Measurements from ENCODE around the gene SPATA31C1.
"Not testable (repeated sequence)": the region's sequence is repeated elsewhere in the genome, so short reads cannot be mapped to it uniquely, and the experiment has no call there.

SPATA31C1 gene

DNA sequence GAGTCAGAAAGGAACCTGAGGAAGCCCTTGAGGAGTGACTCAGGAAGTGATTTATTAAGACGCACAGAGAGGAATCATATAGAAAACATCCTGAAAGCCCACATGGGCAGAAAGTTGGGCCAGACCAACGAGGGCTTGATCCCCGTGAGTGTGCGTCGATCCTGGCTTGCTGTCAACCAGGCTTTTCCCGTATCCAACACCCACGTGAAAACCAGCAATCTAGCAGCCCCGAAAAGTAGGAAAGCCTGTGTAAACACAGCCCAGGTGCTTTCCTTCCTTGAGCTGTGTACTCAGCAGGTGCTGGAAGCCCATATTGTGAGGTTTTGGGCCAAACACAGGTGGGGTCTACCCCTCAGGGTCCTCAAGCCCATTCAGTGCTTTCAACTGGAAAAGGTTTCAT is 3.8 kb downstream of the SPATA31C1 start:
- in situ Hi-C loops (cut with HindIII; ENCODE audit: low pct_ligation_motif_present, low pct_unique_long_range_greater_than_20kb, low sequenced_read_pairs) = not testable (repeated sequence)

GRCh38 chr9:87923012-87923411 is 5.2 kb downstream of the SPATA31C1 start:
- in situ Hi-C loops (cut with HindIII; ENCODE audit: low pct_ligation_motif_present, low pct_unique_long_range_greater_than_20kb, low sequenced_read_pairs); DNase-seq: not testable (repeated sequence)

More for the DNA sequence above, 3.8 kb downstream of the SPATA31C1 start:
- DNase-seq = not testable (repeated sequence)

GRCh38 chr9:87924851-87925250 is 7.1 kb downstream of the SPATA31C1 start:
- DNase-seq; in situ Hi-C loops (cut with HindIII; ENCODE audit: low pct_ligation_motif_present, low pct_unique_long_range_greater_than_20kb, low sequenced_read_pairs): not testable (repeated sequence)

GRCh38 chr9:87929152-87929551 is 11.4 kb downstream of the SPATA31C1 start:
- in situ Hi-C loops (cut with HindIII; ENCODE audit: low pct_ligation_motif_present, low pct_unique_long_range_greater_than_20kb, low sequenced_read_pairs) = not testable (repeated sequence)

DNA sequence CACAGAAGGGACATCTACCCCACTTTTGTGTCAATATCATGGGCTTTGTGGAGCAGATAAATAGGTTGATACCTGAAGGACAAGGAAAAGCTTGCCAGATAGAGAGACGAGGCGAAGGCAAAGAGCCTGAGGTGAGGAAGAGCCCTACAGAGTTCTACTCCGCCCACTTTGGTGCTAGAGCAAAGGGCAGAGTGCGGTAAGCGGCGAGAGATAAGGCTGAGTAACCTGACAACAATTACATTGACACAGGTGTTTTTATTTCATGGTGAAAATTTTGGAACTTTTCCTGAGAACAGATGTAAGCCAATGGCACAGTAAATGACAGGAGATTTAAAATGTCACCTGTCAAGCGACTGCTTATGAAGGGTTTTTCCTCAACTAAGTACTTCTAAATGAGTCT is 16.7 kb downstream of the SPATA31C1 start:
- DNase-seq; in situ Hi-C loops (cut with HindIII; ENCODE audit: low pct_ligation_motif_present, low pct_unique_long_range_greater_than_20kb, low sequenced_read_pairs): not testable (repeated sequence)

More at GRCh38 chr9:87929152-87929551, 11.4 kb downstream of the SPATA31C1 start:
- not testable (repeated sequence) for DNase-seq

DNA sequence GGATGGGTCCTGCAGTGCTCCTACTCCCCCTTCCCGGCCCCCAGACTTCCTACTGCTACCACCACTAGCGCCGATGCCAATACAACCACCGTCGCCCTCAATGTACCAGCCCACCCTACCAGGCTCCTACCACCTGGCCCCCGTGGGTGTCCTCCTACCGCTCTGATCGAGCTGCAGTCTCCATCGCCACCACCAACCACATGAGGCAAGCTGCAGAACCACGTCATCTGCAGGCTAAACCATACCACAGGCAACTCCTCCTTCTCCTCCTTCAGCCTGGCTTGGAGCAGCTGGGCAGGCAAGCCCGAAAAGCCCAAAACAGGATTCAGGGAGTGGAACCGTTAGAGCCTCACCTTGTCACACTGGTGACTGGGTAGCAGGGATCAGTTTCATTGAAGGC is 19.6 kb downstream of the SPATA31C1 start:
- in situ Hi-C loops (cut with HindIII; ENCODE audit: low pct_ligation_motif_present, low pct_unique_long_range_greater_than_20kb, low sequenced_read_pairs); DNase-seq: not testable (repeated sequence)

GRCh38 chr9:87937918-87938317 is 20.2 kb downstream of the SPATA31C1 start:
- DNase-seq; in situ Hi-C loops (cut with HindIII; ENCODE audit: low pct_ligation_motif_present, low pct_unique_long_range_greater_than_20kb, low sequenced_read_pairs): not testable (repeated sequence)

- in situ Hi-C loops (cut with HindIII; ENCODE audit: low pct_ligation_motif_present, low pct_unique_long_range_greater_than_20kb, low sequenced_read_pairs); DNase-seq: not testable (repeated sequence)
Observed at GRCh38 chr9:87938336-87938735, 20.6 kb downstream of the SPATA31C1 start.

DNA sequence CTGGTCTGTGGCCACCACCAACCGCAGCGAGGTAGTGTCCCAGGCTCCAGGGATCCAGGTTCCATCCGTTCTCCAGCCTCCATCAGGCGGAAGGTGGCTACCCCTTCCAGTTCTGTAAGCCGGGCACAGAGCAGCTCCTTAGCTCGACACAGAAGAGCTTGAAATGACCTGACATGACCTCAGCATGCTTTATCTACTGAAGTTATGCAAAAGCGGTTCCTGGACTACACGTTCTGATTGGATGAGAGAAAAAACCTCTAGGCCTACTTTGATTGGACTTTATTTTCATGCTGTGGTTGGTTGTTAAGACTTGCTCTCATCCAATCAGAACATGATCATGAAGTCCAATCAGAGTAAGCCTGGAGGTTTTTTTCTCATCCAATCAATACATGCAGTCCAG is 21.3 kb downstream of the SPATA31C1 start:
- in situ Hi-C loops (cut with HindIII; ENCODE audit: low pct_ligation_motif_present, low pct_unique_long_range_greater_than_20kb, low sequenced_read_pairs); DNase-seq: not testable (repeated sequence)

DNA sequence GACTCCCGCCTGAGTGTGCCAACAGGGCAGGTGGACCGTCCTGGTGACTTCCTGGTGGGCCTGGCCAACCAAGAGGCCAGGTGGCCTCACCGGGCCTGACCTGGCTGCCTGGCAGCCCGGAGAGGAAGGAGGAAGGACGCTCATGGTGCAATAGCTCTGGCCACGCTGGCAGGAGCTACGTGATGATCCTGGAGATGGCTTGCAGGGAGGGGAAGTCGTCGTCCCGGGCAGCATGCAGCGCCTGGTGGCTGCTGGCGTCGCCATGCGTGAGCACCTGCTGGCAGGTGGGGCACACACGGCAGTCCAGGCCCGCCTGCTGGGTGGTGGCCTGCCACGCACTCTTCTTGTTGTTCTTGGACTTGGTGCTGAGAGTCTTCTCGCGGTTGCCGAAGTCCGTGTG is 26.3 kb downstream of the SPATA31C1 start:
- no peak for DNase-seq
- in situ Hi-C loops (cut with HindIII; ENCODE audit: low pct_ligation_motif_present, low pct_unique_long_range_greater_than_20kb, low sequenced_read_pairs) = no loop called here

DNA sequence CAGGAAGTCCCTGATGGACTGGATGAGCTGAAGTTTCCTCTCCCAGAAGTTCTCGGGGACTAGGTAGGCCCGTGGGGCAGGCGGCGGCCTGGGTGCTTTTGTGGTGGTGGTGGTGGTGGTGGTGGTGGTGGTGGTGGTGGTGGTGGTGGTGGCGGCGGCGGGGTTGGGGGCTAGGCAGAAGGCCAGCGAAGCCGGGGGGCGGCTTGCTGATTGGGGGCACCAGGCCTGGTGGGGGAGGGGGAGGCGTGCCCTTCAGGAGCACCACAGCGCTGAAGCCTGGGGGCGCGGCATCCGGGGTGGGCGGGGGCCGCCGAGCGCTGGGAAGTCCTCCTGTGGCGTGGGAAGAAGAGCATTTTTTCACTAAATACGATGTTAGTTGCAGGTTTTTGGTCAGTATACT is 26.9 kb downstream of the SPATA31C1 start:
- no peak for DNase-seq
- in situ Hi-C loops (cut with HindIII; ENCODE audit: low pct_ligation_motif_present, low pct_unique_long_range_greater_than_20kb, low sequenced_read_pairs) = no loop called here

DNA sequence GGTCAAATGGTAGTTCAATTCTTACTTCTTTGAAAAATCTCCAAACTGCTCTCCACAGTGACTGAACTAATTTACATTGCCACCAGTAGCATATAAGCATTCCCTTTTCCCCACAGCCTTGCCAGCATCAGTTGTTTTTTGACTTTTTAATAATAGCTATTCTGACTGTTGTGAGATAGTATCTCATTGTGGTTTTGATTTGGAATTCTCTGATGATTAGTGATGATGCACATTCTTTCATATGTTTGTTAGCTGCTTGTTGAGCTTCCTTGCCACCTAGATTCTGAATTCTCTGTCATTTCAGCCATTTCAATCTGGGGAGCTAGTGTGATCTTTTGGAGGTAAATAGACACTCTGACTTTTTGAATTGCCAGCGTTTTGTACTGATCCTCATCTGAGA is 32.5 kb downstream of the SPATA31C1 start:
- in situ Hi-C loops (cut with HindIII; ENCODE audit: low pct_ligation_motif_present, low pct_unique_long_range_greater_than_20kb, low sequenced_read_pairs) = no loop called here

GRCh38 chr9:87950765-87951488 is 33.2 kb downstream of the SPATA31C1 start:
- DNase-seq = peak; percentile 43
- in situ Hi-C loops (cut with HindIII; ENCODE audit: low pct_ligation_motif_present, low pct_unique_long_range_greater_than_20kb, low sequenced_read_pairs) = no loop called here

More for the DNA sequence above, 32.5 kb downstream of the SPATA31C1 start:
- DNase-seq = no peak

DNA sequence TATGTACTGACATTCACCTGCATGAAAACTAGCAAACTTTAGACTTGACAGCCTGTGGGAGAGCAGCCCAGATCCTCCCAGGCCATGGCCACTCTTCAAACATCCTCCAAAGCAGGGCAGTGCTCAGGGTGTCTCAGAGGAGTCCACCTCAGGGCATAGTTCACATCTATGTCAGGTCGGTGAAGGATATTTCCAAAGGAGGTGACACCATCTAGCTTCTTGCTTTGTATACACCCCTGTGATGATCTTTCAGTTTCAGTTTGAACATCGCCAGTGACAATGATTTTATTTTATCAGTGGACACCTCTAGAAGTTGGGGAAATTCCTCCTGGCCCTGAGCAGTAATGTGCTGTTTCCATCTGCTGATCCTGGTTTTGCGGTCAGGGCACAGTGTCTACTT is 36.5 kb downstream of the SPATA31C1 start:
- DNase-seq = no peak
- in situ Hi-C loops (cut with HindIII; ENCODE audit: low pct_ligation_motif_present, low pct_unique_long_range_greater_than_20kb, low sequenced_read_pairs) = no loop called here

- no peak for DNase-seq
- in situ Hi-C loops (cut with HindIII; ENCODE audit: low pct_ligation_motif_present, low pct_unique_long_range_greater_than_20kb, low sequenced_read_pairs) = no loop called here
Observed at GRCh38 chr9:87957839-87958238, 40.1 kb downstream of the SPATA31C1 start.

- in situ Hi-C loops (cut with HindIII; ENCODE audit: low pct_ligation_motif_present, low pct_unique_long_range_greater_than_20kb, low sequenced_read_pairs) = no loop called here
Observed at GRCh38 chr9:87958591-87958990, 40.8 kb downstream of the SPATA31C1 start.

DNA sequence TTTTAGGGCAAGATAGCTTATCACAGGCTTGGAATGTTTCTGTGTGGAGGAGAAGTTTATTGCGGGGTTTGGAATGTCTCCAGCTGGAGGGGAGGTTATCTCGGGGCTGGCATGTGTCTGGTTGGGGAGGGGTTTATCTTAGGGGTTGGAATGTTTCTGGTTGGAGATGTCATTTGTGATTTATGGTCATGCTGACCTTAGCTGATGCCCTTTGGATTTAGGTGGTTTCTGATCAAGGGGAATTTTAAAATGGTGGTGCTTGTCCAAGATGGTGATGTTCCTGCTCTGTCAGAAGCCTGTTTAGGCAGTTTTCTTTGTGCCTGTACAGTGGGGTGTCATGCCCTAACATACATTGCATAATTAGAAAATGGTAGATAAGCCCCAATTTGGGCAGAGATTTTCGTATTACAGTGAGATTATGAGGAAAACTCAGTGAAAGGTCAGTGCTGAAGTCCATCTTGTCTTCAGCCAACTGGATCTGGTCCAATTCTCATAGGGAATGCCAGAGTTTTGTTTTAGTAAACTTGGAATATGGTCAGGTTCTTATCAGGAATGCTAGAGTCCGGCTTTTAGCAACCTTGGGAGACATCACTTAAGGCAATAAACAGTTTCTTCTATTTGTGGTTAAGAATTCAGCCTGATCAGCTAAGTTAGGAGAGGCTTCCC is 42.3 kb downstream of the SPATA31C1 start:
- DNase-seq = no peak
- in situ Hi-C loops (cut with HindIII; ENCODE audit: low pct_ligation_motif_present, low pct_unique_long_range_greater_than_20kb, low sequenced_read_pairs) = no loop called here

More at GRCh38 chr9:87958591-87958990, 40.8 kb downstream of the SPATA31C1 start:
- DNase-seq = no peak

GRCh38 chr9:87963770-87964169 is 46.0 kb downstream of the SPATA31C1 start:
- in situ Hi-C loops (cut with HindIII; ENCODE audit: low pct_ligation_motif_present, low pct_unique_long_range_greater_than_20kb, low sequenced_read_pairs) = no loop called here

GRCh38 chr9:87964826-87965225 is 47.1 kb downstream of the SPATA31C1 start:
- DNase-seq = no peak
- in situ Hi-C loops (cut with HindIII; ENCODE audit: low pct_ligation_motif_present, low pct_unique_long_range_greater_than_20kb, low sequenced_read_pairs) = no loop called here

More at GRCh38 chr9:87963770-87964169, 46.0 kb downstream of the SPATA31C1 start:
- DNase-seq = no peak

- in situ Hi-C loops (cut with HindIII; ENCODE audit: low pct_ligation_motif_present, low pct_unique_long_range_greater_than_20kb, low sequenced_read_pairs) = no loop called here
- no peak for DNase-seq
Observed at GRCh38 chr9:87968155-87968554, 50.4 kb downstream of the SPATA31C1 start.

Measured in ACHN (cell line).